Heart right ventricle (tissue), 16 donors: Measurements from ENCODE around the gene FGF10. TPM values are rescaled to one million over a fixed set of nuclear protein-coding genes. Genes with fewer than 3 reads are reported as not detected.
A peak's percentile ranks its signal among the peaks of the same experiment; 100 is the strongest.

ENCODE experiments used
- ATAC-seq, 8 donors: fragments of 200-7000 bp; cut with Tn5 transposase; one replicate each; pipeline ENCODE4 v1.9.1; 2020; ENCODE audit warnings: mild to moderate bottlenecking in 8 of 8, moderate library complexity in 8 of 8, moderate number of reproducible peaks in 1 of 8
- DNase-seq, 2 donors: peaks; one replicate each; pipeline ENCODE4 v3.0.0-alpha.2; 2020
- H3K27ac ChIP-seq, 10 donors: fragments of 200-600 bp; sonication (generic) in 2 of 10; one replicate each; pipeline versions ENCODE4 v1.5.0 to v1.8.0; 2020 to 2022; ENCODE audit warnings: mild to moderate bottlenecking in 3 of 10
- H3K27me3 ChIP-seq, 7 donors: fragments of 200-600 bp; one replicate each; pipeline ENCODE4 v1.8.0; 2021 to 2022; ENCODE audit warnings: mild to moderate bottlenecking in 2 of 7
- H3K36me3 ChIP-seq, 9 donors: fragments of 200-600 bp; sonication (generic) in 1 of 9; one replicate each; pipeline versions ENCODE4 v1.5.0 to v1.8.0; 2020 to 2022; ENCODE audit warnings: mild to moderate bottlenecking in 2 of 9
- H3K4me1 ChIP-seq, 9 donors: fragments of 200-600 bp; sonication (generic) in 1 of 9; one replicate each; pipeline versions ENCODE4 v1.5.0 to v1.8.0; 2020 to 2022; ENCODE audit warnings: mild to moderate bottlenecking in 4 of 9
- H3K4me3 ChIP-seq, 10 donors: fragments of 200-600 bp; sonication (generic) in 2 of 10; one replicate each; pipeline versions ENCODE4 v1.5.0 to v1.8.0; 2020 to 2022; ENCODE audit warnings: mild to moderate bottlenecking in 7 of 10, moderate library complexity in 2 of 10
- H3K9me3 ChIP-seq, 11 donors: fragments of 200-600 bp in 10 of 11; sonication (generic) in 2 of 11; one replicate each; pipeline versions ENCODE4 v1.5.0 to v1.8.0; 2013 to 2022; ENCODE audit warnings: mild to moderate bottlenecking in 2 of 11, control low read depth in 1 of 11, moderate library complexity in 1 of 11
- WGBS, 2 donors: extraction: QIAGEN DNeasy Blood & Tissue Kit; methylation state at CpG; one replicate each; pipeline ENCODE4 v1.1.7; 2013; ENCODE audit warnings: inconsistent platforms in 1 of 2; 5-methylcytosine and 5-hydroxymethylcytosine counted together
- intact Hi-C, 10 donors: fragments of 100-400 bp; cut with DNase I; formaldehyde crosslinking; loops; one replicate each; pipeline versions ENCODE4 v1.11.1 to v1.14.2; 2022
- polyA plus RNA-seq, 2 donors: library from polyadenylated mRNA; stranded (reverse); fragments of 200-250 nt; gene quantifications; one replicate each; pipeline ENCODE4 v1.2.3, GENCODE V29; 2013
- total RNA-seq, 10 donors: library from RNA; stranded (reverse); fragmentation: NEBNext Ultra II Directional in 3 of 10; extraction: Animal tissue kit (Norgen Biotek cat#: 25700) in 3 of 10; gene quantifications; one replicate each; pipeline versions ENCODE4 v1.2.1 to v1.2.4, GENCODE V29; 2021 to 2023
- TF ChIP-seq, protein P1 (sequence below), 9 donors: fragments of 200-600 bp; sonication (generic) in 2 of 9; IDR thresholded peaks; one replicate each; pipeline versions ENCODE4 v1.5.0 to v1.8.0; 2021 to 2022; ENCODE audit warnings: antibody characterized with exemption in 9 of 9, mild to moderate bottlenecking in 5 of 9, moderate library complexity in 1 of 9
- donor health status: Arrhythmogenic right ventricular cardiomyopathy.
- donor health status: ischemic (EF 13 %, LVEDD 7.1; RV severe dilation, severe dysfunction).
- donor health status: healthy with polysubstance abuse.
- donor health status: DM: no; HTN: yes; CAD: no.
- donor health status: DM: no; HTN: no; CAD: no.
- donor health status: ischemic (EF 25% LVEDD 6.9; RV normal size, moderate dysfunction).
- donor health status: ischemic (EF 25% LVEDD 5.7; RV mildly dilated, moderate dysfunction).
- donor health status: healthy.
- donor health status: DM: yes; HTN: yes; CAD: no.
- donor health status: Ischemic cardiomyopathy.
- donor health status: ischemic (EF 35%, LVEDD 5.7; RV mildly dilated, moderate dysfunction).
- donor health status: nonischemic (EF 11% LVEDD 7.7; RV severe dilation, severe dysfunction).
- donor health status: DM: yes; HTN: yes; CAD: no.
- donor health status: PGD.
- donor health status: ischemic (EF 29% LVEDD 5.4; RV normal size, mild dysfunction).
- donor health status: nonischemic (EF 23%, LVEDD 6.1; RV moderate dilation, normal function).

FGF10 gene
- total and polyA plus RNA-seq, 12 donors = 0.26 to 6.1 (median 0.66) TPM; not detected in 1

DNA sequence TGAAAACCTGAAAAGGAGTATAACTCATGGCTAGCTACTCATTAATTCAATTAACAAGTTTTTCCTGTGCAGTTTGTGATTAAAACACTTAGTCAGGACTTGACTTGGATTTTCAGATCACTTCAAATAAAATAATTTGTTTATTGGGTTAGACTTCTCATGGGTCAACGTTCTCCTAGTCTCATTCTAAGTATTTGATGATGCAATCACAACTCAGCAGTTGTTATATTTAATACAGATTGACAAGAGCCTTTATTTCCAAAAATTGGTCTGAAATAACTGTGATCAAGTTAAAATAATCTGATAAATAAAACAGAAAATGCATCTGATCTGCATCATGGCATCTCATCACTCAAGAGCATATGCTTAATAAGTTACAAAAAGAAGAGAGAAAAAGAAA lies 113.9 kb downstream of the FGF10 start:
- no peak for DNase-seq
- Histone ChIP-seq H3K36me3 (no peaks in the 10 kb centered on the region), H3K27ac (no peak overlapping the region), H3K4me3 (no peak overlapping the region), H3K27me3 (no peaks in the 10 kb centered on the region), H3K9me3 (peaks cover 0 to 13% (median 0%) of the 10 kb centered on the region in 11 donors), H3K4me1 (no peaks in the 10 kb centered on the region)
- intact Hi-C loops = no loop called here
- no peak for ATAC-seq
- TF ChIP-seq, protein P1, sequence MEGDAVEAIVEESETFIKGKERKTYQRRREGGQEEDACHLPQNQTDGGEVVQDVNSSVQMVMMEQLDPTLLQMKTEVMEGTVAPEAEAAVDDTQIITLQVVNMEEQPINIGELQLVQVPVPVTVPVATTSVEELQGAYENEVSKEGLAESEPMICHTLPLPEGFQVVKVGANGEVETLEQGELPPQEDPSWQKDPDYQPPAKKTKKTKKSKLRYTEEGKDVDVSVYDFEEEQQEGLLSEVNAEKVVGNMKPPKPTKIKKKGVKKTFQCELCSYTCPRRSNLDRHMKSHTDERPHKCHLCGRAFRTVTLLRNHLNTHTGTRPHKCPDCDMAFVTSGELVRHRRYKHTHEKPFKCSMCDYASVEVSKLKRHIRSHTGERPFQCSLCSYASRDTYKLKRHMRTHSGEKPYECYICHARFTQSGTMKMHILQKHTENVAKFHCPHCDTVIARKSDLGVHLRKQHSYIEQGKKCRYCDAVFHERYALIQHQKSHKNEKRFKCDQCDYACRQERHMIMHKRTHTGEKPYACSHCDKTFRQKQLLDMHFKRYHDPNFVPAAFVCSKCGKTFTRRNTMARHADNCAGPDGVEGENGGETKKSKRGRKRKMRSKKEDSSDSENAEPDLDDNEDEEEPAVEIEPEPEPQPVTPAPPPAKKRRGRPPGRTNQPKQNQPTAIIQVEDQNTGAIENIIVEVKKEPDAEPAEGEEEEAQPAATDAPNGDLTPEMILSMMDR (IDR thresholded peaks at IDR 0.05) = no peak
- 49 to 54% methylated on average over 1 of the region's 1 CpG for WGBS, 2 donors

DNA sequence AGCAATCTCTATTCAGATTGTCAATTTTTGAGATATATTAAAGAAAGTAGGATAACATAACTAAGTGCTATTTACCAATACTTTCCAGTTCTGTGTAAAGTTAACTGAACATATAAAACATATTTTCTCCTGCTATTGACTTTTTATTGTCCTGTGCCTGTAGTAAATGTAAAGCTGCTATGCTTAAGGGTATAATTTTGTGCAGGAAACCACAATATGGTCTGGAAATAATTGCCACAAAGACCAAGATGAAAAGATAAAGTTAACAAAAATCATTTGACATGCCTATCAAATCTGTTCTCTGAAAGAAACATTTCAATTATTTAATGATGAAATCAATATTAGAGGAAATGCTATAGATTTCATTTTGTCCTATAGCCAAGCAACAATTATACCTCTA lies 121.3 kb downstream of the FGF10 start:
- TF ChIP-seq, protein P1 (IDR thresholded peaks at IDR 0.05) = no peak
- Histone ChIP-seq H3K4me1 (no peaks in the 10 kb centered on the region), H3K36me3 (no peaks in the 10 kb centered on the region), H3K27me3 (no peaks in the 10 kb centered on the region), H3K9me3 (no peaks in the 10 kb centered on the region), H3K27ac (no peak overlapping the region), H3K4me3 (no peak overlapping the region)
- intact Hi-C loops = no loop called here
- DNase-seq (no peak), ATAC-seq (no peak)

GRCh38 chr5:44266882-44267576 lies 122.2 kb downstream of the FGF10 start:
- Histone ChIP-seq H3K4me3 (no peak overlapping the region), H3K4me1 (no peaks in the 10 kb centered on the region), H3K36me3 (no peaks in the 10 kb centered on the region), H3K27me3 (no peaks in the 10 kb centered on the region), H3K9me3 (no peaks in the 10 kb centered on the region), H3K27ac (no peak overlapping the region)
- TF ChIP-seq, protein P1 (IDR thresholded peaks at IDR 0.05) = no peak
- intact Hi-C loops = no loop called here
- DNase-seq (peak in 1 of 2 donors; percentile 13), ATAC-seq (peak in 1 of 8 donors; percentile 60)
- WGBS, 2 donors = 42 to 60% methylated on average over 2 of the region's 2 CpGs

DNA sequence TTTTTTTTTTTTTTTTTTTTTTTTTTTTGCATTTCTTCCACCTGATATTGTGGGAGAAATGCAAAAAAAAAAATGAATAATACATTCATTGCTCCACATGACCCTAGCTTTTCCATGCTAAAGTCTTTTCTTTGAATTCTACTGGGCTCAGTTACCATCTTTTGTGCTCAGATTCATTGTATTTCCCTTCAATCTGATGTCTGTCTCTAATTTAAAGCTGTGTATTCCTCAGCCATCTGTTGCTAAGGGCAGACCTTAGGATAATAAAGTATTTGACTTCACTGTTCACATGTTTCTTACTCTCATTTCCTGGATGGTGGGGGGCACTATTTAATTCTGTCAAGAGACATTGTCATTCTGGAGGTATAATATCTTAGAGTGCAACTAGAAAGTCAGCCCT lies 123.5 kb downstream of the FGF10 start:
- H3K36me3 ChIP-seq = no peaks in the 10 kb centered on the region
- H3K4me1 ChIP-seq = no peaks in the 10 kb centered on the region
- DNase-seq (no peak), ATAC-seq (no peak)
- no peaks in the 10 kb centered on the region for H3K9me3 ChIP-seq
- H3K27me3 ChIP-seq = no peaks in the 10 kb centered on the region
- intact Hi-C loops = no loop called here
- TF ChIP-seq, protein P1 (IDR thresholded peaks at IDR 0.05) = no peak
- no peak overlapping the region for H3K27ac ChIP-seq
- H3K4me3 ChIP-seq = no peak overlapping the region
